Measurements from ENCODE around the gene VPS51. TPM values are rescaled to one million over a fixed set of nuclear protein-coding genes. Genes with fewer than 3 reads are reported as not detected.

VPS51 gene
- total and polyA plus RNA-seq, 9 of the 15 experiments (the other 6 are each of a cell fraction or from before 2014, with no cell fraction given) = 1.8 to 143 (median 46.8) TPM

DNA sequence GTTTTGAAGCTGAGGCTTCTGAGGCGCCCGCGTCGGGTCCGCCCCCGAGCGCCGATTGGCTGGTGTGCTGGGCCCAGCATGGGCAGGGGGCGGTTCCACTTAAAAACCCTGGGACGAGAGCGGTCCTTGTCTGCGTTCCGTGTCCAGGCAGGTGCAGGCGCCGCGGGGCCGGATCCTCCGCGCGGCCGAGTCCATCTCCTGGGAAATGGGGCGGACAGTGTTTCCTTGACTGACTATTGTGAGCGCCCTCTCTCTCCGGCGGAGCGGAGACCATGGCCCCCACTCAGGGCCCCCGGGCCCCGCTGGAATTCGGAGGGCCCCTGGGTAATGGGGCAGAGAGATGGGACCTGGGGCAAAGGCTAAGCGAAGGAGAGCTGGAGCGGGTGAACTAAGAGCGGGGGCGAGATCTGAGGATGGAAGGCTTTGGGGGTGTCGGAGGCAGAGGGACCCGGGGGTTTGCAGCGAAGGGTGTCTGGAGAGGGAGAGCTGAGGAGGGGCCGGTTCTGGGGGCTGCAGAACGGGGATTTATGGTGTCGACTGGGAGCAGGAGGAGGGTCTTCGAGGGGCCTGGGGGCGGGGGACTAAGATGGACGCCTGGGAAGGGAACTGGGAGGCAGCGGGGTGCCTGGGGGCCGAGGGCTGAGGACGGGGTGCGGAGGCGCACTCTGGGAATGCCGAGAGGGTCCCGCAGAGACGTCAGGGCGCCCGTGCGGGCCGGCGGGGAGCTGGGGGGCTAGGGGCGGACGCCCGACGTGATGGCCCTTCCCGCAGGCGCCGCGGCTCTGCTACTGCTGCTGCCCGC lies 15.9 kb downstream of the VPS51 start, which contains the start of gene TM7SF2 (continued):
- TF ChIP-seq POLR2B (IDR thresholded peaks at IDR 0.05; ENCODE audit: low read depth, partially characterized antibody) (peak; percentile 83), FOXP1 (CRISPR knock-in tag; IDR thresholded peaks at IDR 0.05) (no peak), SMC3 (conservative IDR thresholded peaks at IDR 0.05; ENCODE audit: insufficient read depth, low read depth, low read length) (no peak), MAFG (tag; conservative IDR thresholded peaks at IDR 0.05) (no peak), MAFF (IDR thresholded peaks at IDR 0.05; ENCODE audit: low read length) (no peak), HNRNPUL1 (IDR thresholded peaks at IDR 0.05; ENCODE audit: low read length) (no peak), TRIM28 (IDR thresholded peaks at IDR 0.05) (no peak), NR4A1 (CRISPR knock-in tag; IDR thresholded peaks at IDR 0.05) (no peak), NR4A1 (tag; IDR thresholded peaks at IDR 0.05) (no peak), ADNP (tag; IDR thresholded peaks at IDR 0.05) (no peak), ZNF121 (CRISPR knock-in tag; conservative IDR thresholded peaks at IDR 0.05) (no peak), SMARCA4 (IDR thresholded peaks at IDR 0.05) (no peak), CBFA2T2 (conservative IDR thresholded peaks at IDR 0.05) (no peak), ZNF77 (CRISPR knock-in tag; IDR thresholded peaks at IDR 0.05) (no peak), ZNF197 (CRISPR knock-in tag; IDR thresholded peaks at IDR 0.05; ENCODE audit: low read depth) (no peak)
- TF ChIP-seq, protein P1, sequence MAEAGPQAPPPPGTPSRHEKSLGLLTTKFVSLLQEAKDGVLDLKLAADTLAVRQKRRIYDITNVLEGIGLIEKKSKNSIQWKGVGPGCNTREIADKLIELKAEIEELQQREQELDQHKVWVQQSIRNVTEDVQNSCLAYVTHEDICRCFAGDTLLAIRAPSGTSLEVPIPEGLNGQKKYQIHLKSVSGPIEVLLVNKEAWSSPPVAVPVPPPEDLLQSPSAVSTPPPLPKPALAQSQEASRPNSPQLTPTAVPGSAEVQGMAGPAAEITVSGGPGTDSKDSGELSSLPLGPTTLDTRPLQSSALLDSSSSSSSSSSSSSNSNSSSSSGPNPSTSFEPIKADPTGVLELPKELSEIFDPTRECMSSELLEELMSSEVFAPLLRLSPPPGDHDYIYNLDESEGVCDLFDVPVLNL (CRISPR knock-in tag; IDR thresholded peaks at IDR 0.05; ENCODE audit: low read depth) = no peak
- TF ChIP-seq, protein P2, sequence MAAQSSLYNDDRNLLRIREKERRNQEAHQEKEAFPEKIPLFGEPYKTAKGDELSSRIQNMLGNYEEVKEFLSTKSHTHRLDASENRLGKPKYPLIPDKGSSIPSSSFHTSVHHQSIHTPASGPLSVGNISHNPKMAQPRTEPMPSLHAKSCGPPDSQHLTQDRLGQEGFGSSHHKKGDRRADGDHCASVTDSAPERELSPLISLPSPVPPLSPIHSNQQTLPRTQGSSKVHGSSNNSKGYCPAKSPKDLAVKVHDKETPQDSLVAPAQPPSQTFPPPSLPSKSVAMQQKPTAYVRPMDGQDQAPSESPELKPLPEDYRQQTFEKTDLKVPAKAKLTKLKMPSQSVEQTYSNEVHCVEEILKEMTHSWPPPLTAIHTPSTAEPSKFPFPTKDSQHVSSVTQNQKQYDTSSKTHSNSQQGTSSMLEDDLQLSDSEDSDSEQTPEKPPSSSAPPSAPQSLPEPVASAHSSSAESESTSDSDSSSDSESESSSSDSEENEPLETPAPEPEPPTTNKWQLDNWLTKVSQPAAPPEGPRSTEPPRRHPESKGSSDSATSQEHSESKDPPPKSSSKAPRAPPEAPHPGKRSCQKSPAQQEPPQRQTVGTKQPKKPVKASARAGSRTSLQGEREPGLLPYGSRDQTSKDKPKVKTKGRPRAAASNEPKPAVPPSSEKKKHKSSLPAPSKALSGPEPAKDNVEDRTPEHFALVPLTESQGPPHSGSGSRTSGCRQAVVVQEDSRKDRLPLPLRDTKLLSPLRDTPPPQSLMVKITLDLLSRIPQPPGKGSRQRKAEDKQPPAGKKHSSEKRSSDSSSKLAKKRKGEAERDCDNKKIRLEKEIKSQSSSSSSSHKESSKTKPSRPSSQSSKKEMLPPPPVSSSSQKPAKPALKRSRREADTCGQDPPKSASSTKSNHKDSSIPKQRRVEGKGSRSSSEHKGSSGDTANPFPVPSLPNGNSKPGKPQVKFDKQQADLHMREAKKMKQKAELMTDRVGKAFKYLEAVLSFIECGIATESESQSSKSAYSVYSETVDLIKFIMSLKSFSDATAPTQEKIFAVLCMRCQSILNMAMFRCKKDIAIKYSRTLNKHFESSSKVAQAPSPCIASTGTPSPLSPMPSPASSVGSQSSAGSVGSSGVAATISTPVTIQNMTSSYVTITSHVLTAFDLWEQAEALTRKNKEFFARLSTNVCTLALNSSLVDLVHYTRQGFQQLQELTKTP (IDR thresholded peaks at IDR 0.05; ENCODE audit: low read depth in 1 of 2, partially characterized antibody in 2 of 2) = peak in 1 of 2 experiments; percentile 20
- TF ChIP-seq, protein P3, sequence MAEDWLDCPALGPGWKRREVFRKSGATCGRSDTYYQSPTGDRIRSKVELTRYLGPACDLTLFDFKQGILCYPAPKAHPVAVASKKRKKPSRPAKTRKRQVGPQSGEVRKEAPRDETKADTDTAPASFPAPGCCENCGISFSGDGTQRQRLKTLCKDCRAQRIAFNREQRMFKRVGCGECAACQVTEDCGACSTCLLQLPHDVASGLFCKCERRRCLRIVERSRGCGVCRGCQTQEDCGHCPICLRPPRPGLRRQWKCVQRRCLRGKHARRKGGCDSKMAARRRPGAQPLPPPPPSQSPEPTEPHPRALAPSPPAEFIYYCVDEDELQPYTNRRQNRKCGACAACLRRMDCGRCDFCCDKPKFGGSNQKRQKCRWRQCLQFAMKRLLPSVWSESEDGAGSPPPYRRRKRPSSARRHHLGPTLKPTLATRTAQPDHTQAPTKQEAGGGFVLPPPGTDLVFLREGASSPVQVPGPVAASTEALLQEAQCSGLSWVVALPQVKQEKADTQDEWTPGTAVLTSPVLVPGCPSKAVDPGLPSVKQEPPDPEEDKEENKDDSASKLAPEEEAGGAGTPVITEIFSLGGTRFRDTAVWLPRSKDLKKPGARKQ (CRISPR knock-in tag; IDR thresholded peaks at IDR 0.05) = no peak
- TF ChIP-seq, protein P4, sequence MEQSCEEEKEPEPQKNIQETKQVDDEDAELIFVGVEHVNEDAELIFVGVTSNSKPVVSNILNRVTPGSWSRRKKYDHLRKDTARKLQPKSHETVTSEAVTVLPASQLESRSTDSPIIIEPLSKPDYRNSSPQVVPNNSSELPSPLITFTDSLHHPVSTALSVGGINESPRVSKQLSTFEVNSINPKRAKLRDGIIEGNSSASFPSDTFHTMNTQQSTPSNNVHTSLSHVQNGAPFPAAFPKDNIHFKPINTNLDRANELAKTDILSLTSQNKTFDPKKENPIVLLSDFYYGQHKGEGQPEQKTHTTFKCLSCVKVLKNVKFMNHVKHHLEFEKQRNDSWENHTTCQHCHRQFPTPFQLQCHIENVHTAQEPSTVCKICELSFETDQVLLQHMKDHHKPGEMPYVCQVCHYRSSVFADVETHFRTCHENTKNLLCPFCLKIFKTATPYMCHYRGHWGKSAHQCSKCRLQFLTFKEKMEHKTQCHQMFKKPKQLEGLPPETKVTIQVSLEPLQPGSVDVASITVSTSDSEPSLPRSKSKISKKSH (CRISPR knock-in tag; IDR thresholded peaks at IDR 0.05) = peak; percentile 58; the same call in 1 of the 2 replicates
- TF ChIP-seq, protein P5, sequence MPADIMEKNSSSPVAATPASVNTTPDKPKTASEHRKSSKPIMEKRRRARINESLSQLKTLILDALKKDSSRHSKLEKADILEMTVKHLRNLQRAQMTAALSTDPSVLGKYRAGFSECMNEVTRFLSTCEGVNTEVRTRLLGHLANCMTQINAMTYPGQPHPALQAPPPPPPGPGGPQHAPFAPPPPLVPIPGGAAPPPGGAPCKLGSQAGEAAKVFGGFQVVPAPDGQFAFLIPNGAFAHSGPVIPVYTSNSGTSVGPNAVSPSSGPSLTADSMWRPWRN (IDR thresholded peaks at IDR 0.05; ENCODE audit: low read depth) = no peak

Data from K562 (cell line).